HG03521 (cell line): ENCODE measurements around the gene GRK5.

Experiments used
- ATAC-seq: cut with Tn5 transposase; IDR thresholded peaks from one replicate; pipeline ENCODE4 v1.9.1; 2021; ENCODE audit warnings: mild to moderate bottlenecking, moderate library complexity; ENCODE audit not compliant: unreplicated experiment

GRK5 gene

GRCh38 chr10:119337223-119337622, 129.9 kb downstream of the GRK5 start:
- no peak for ATAC-seq

GRCh38 chr10:119337796-119338432, 130.5 kb downstream of the GRK5 start:
- ATAC-seq = no peak

- ATAC-seq = no peak
Observed at GRCh38 chr10:119339109-119339508, 131.7 kb downstream of the GRK5 start.

GRCh38 chr10:119340893-119341458, 133.6 kb downstream of the GRK5 start:
- no peak for ATAC-seq

GRCh38 chr10:119341459-119342301, 134.3 kb downstream of the GRK5 start:
- no peak for ATAC-seq

- ATAC-seq = no peak
Observed at GRCh38 chr10:119342335-119342734, 135.0 kb downstream of the GRK5 start.

- no peak for ATAC-seq
Observed at GRCh38 chr10:119343011-119343601, 135.7 kb downstream of the GRK5 start.

- no peak for ATAC-seq
Observed at GRCh38 chr10:119344381-119344780, 137.0 kb downstream of the GRK5 start.

- ATAC-seq = no peak
Observed at GRCh38 chr10:119346095-119346832, 138.9 kb downstream of the GRK5 start.

GRCh38 chr10:119347181-119347974, 140.0 kb downstream of the GRK5 start:
- ATAC-seq = no peak

GRCh38 chr10:119348106-119348505, 140.7 kb downstream of the GRK5 start:
- ATAC-seq = no peak

GRCh38 chr10:119348516-119349240, 141.3 kb downstream of the GRK5 start:
- no peak for ATAC-seq

- ATAC-seq = no peak
Observed at GRCh38 chr10:119349341-119349740, 142.0 kb downstream of the GRK5 start.

GRCh38 chr10:119349937-119350501, 142.6 kb downstream of the GRK5 start:
- no peak for ATAC-seq

GRCh38 chr10:119350502-119351097, 143.2 kb downstream of the GRK5 start:
- no peak for ATAC-seq

- no peak for ATAC-seq
Observed at GRCh38 chr10:119351189-119351588, 143.8 kb downstream of the GRK5 start.

GRCh38 chr10:119352042-119352441, 144.7 kb downstream of the GRK5 start:
- no peak for ATAC-seq

- no peak for ATAC-seq
Observed at GRCh38 chr10:119352807-119353206, 145.4 kb downstream of the GRK5 start.

GRCh38 chr10:119353421-119353820, 146.1 kb downstream of the GRK5 start:
- no peak for ATAC-seq
